ENCODE measurements around the gene PCCA. TPM values are rescaled to one million over a fixed set of nuclear protein-coding genes. Genes with fewer than 3 reads are reported as not detected.

Gene PCCA
- total and polyA plus RNA-seq, 2 donors (not counting 3 experiments of a cell fraction or from before 2014, with no cell fraction given): 5.7 to 20.2 TPM

GRCh38 chr13:100470866-100471505 is 382.1 kb downstream of the PCCA start:
- H3K4me3 ChIP-seq (replicated peaks in 1 of 3; ENCODE audit: insufficient read depth in 1 of 3, low read depth in 1 of 3, low read length in 3 of 3): no peak overlapping the region
- H3K36me3 ChIP-seq (ENCODE audit: control insufficient read depth in 2 of 2, extremely low read depth in 1 of 2, insufficient read depth in 2 of 2, low read length in 2 of 2): no peaks in the 10 kb centered on the region
- H4K20me1 ChIP-seq (replicated peaks; ENCODE audit: control insufficient read depth, extremely low read depth, insufficient read depth, low read length): no peaks in the 10 kb centered on the region
- DNase-seq (ENCODE audit: low read depth, low spot score) (no peak), FAIRE-seq (no peak)
- H3K4me2 ChIP-seq (ENCODE audit: insufficient read depth, low read length): no peak overlapping the region
- H3K27ac ChIP-seq (ENCODE audit: insufficient read depth, low read depth, low read length): no peak overlapping the region
- no peak overlapping the region for H2AFZ ChIP-seq (ENCODE audit: low read depth, low read length)
- H3K9me3 ChIP-seq (replicated peaks; ENCODE audit: control insufficient read depth, insufficient read depth, low read length): no peaks in the 10 kb centered on the region
- intact Hi-C loops (cut with micrococcal nuclease): no loop called here
- H3K27me3 ChIP-seq (ENCODE audit: control insufficient read depth in 2 of 2, insufficient read depth in 2 of 2, low read length in 2 of 2): no peaks in the 10 kb centered on the region
- ChIA-PET POLR2A (no interaction called here), CTCF (no interaction called here)
- dilution Hi-C loops (cut with MboI; ENCODE audit: extremely low pct_ligation_motif_present, low sequenced_read_pairs): no loop called here
- BruUV-seq (replicated peaks): no TSS peak
- H3K4me1 ChIP-seq (ENCODE audit: control insufficient read depth, extremely low read depth, insufficient read depth, low read length): no peaks in the 10 kb centered on the region
- no peaks in the 10 kb centered on the region for H3K79me2 ChIP-seq (ENCODE audit: control insufficient read depth, insufficient read depth, low read length)
- H3K9ac ChIP-seq (replicated peaks; ENCODE audit: extremely low read depth, insufficient read depth, low read length): no peak overlapping the region
- H3K9me1 ChIP-seq (replicated peaks; ENCODE audit: control insufficient read depth, extremely low read depth, insufficient read depth, low read length): no peaks in the 10 kb centered on the region
- TF ChIP-seq POLR2AphosphoS5 (IDR thresholded peaks at IDR 0.05; ENCODE audit: insufficient read depth, low read depth, low read length): no peak

- H3K9me3 ChIP-seq (replicated peaks; ENCODE audit: control insufficient read depth, insufficient read depth, low read length): no peaks in the 10 kb centered on the region
- no peak overlapping the region for H3K27ac ChIP-seq (ENCODE audit: insufficient read depth, low read depth, low read length)
- POLR2A ChIA-PET: no interaction called here
- H4K20me1 ChIP-seq (replicated peaks; ENCODE audit: control insufficient read depth, extremely low read depth, insufficient read depth, low read length): no peaks in the 10 kb centered on the region
- no peaks in the 10 kb centered on the region for H3K79me2 ChIP-seq (ENCODE audit: control insufficient read depth, insufficient read depth, low read length)
- no peak for DNase-seq (ENCODE audit: low read depth, low spot score)
- no peaks in the 10 kb centered on the region for H3K36me3 ChIP-seq (ENCODE audit: control insufficient read depth in 2 of 2, extremely low read depth in 1 of 2, insufficient read depth in 2 of 2, low read length in 2 of 2)
- no peaks in the 10 kb centered on the region for H3K27me3 ChIP-seq (ENCODE audit: control insufficient read depth in 2 of 2, insufficient read depth in 2 of 2, low read length in 2 of 2)
- no peak overlapping the region for H3K4me2 ChIP-seq (ENCODE audit: insufficient read depth, low read length)
- dilution Hi-C loops (cut with MboI; ENCODE audit: extremely low pct_ligation_motif_present, low sequenced_read_pairs): no loop called here
- CTCF ChIA-PET: no interaction called here
- no peaks in the 10 kb centered on the region for H3K4me1 ChIP-seq (ENCODE audit: control insufficient read depth, extremely low read depth, insufficient read depth, low read length)
- FAIRE-seq: no peak
- intact Hi-C loops (cut with micrococcal nuclease): no loop called here
- BruUV-seq (replicated peaks): no TSS peak
- H2AFZ ChIP-seq (ENCODE audit: low read depth, low read length): no peak overlapping the region
- TF ChIP-seq POLR2A (IDR thresholded peaks at IDR 0.05; ENCODE audit: low read depth, low read length) (no peak), MAX (IDR thresholded peaks at IDR 0.05; ENCODE audit: insufficient read depth, insufficient read length) (no peak), CTCF (IDR thresholded peaks at IDR 0.05; ENCODE audit: extremely low read depth in 1 of 2, insufficient read depth in 1 of 2, low read depth in 1 of 2, low read length in 2 of 2) (no peak), POLR2AphosphoS5 (IDR thresholded peaks at IDR 0.05; ENCODE audit: insufficient read depth, low read depth, low read length) (no peak), GATA2 (IDR thresholded peaks at IDR 0.05; ENCODE audit: insufficient read depth, insufficient read length, low read depth, low read length) (no peak)
- H3K9ac ChIP-seq (replicated peaks; ENCODE audit: extremely low read depth, insufficient read depth, low read length): no peak overlapping the region
- H3K9me1 ChIP-seq (replicated peaks; ENCODE audit: control insufficient read depth, extremely low read depth, insufficient read depth, low read length): no peaks in the 10 kb centered on the region
- H3K4me3 ChIP-seq (replicated peaks in 1 of 3; ENCODE audit: insufficient read depth in 1 of 3, low read depth in 1 of 3, low read length in 3 of 3): no peak overlapping the region
Measured at GRCh38 chr13:100473087-100473486, 384.2 kb downstream of the PCCA start.
